Stomach (tissue), 4 donors: ENCODE data around the gene IPO9.

Experiments used
- CTCF ChIP-seq, 7 experiments: fragments of 450-650 bp in 4 of 7; fragments of 200-600 bp in 3 of 7; sonication (generic) in 3 of 7; IDR thresholded peaks; one replicate each; pipeline ENCODE4 v1.5.1; 2016 to 2019; ENCODE audit warnings: antibody characterized with exemption in 7 of 7, control low read depth in 2 of 7, mild to moderate bottlenecking in 1 of 7
- EP300 ChIP-seq: sonication (generic); formaldehyde crosslinking; IDR thresholded peaks from one replicate; pipeline ENCODE4 v1.6.1; 2017; ENCODE audit warnings: antibody characterized with exemption
- POLR2A ChIP-seq, 4 donors: fragments of 450-650 bp; IDR thresholded peaks; one replicate each; pipeline ENCODE4 v1.6.1; 2016; ENCODE audit warnings: antibody characterized with exemption in 4 of 4, control low read depth in 2 of 4, mild to moderate bottlenecking in 1 of 4, moderate library complexity in 1 of 4
- POLR2AphosphoS5 ChIP-seq, 3 donors: sonication (generic); formaldehyde crosslinking; IDR thresholded peaks; one replicate each; pipeline ENCODE4 v1.6.1; 2016; ENCODE audit warnings: antibody characterized with exemption in 3 of 3

GRCh38 chr1:201925301-201925567, 96.3 kb downstream of the IPO9 start:
- TF ChIP-seq CTCF (IDR thresholded peaks at IDR 0.05) (no peak), POLR2A (IDR thresholded peaks at IDR 0.05) (no peak), POLR2AphosphoS5 (IDR thresholded peaks at IDR 0.05) (no peak), EP300 (no peak)
